GM21723 (cell line): ENCODE results near the gene TNFRSF18.
"Not testable (repeated sequence)": the region's sequence is repeated elsewhere in the genome, so short reads cannot be mapped to it uniquely, and the experiment has no call there.

Experiments used
- ATAC-seq: cut with Tn5 transposase; IDR thresholded peaks from one replicate; pipeline ENCODE4 v1.9.1; 2021; ENCODE audit warnings: mild to moderate bottlenecking, moderate library complexity; ENCODE audit not compliant: unreplicated experiment

Gene TNFRSF18

GRCh38 chr1:1179983-1180861 lies 26.2 kb downstream of the TNFRSF18 start:
- no peak for ATAC-seq

- no peak for ATAC-seq
Observed at GRCh38 chr1:1179346-1179982, 26.9 kb downstream of the TNFRSF18 start.

GRCh38 chr1:1178794-1179331 lies 27.5 kb downstream of the TNFRSF18 start:
- ATAC-seq = no peak

GRCh38 chr1:1177452-1178206 lies 28.8 kb downstream of the TNFRSF18 start:
- no peak for ATAC-seq

- no peak for ATAC-seq
Observed at GRCh38 chr1:1176931-1177330, 29.5 kb downstream of the TNFRSF18 start.

- ATAC-seq = not testable (repeated sequence)
Observed at GRCh38 chr1:1176063-1176761, 30.2 kb downstream of the TNFRSF18 start.

- no peak for ATAC-seq
Observed at GRCh38 chr1:1175221-1176062, 30.9 kb downstream of the TNFRSF18 start.

GRCh38 chr1:1173793-1174415 lies 32.5 kb downstream of the TNFRSF18 start, which contains the start of gene TTLL10:
Gene TTLL10, plus strand, starts transcription at chr1:1173880. Its CDS starts 5,336 bp downstream, at chr1:1179216.
- no peak for ATAC-seq

GRCh38 chr1:1173061-1173792 lies 33.2 kb downstream of the TNFRSF18 start:
- no peak for ATAC-seq

GRCh38 chr1:1171546-1172340 lies 34.6 kb downstream of the TNFRSF18 start:
- no peak for ATAC-seq

- no peak for ATAC-seq
Observed at GRCh38 chr1:1171161-1171545, 35.2 kb downstream of the TNFRSF18 start.

GRCh38 chr1:1170215-1171091 lies 35.9 kb downstream of the TNFRSF18 start:
- ATAC-seq = no peak

GRCh38 chr1:1169429-1170214 lies 36.8 kb downstream of the TNFRSF18 start:
- ATAC-seq = no peak

GRCh38 chr1:1168451-1169411 lies 37.7 kb downstream of the TNFRSF18 start:
- no peak for ATAC-seq
